Adrenal gland (tissue), 12 donors: ENCODE data around the gene PVALEF. TPM values are rescaled to one million over a fixed set of nuclear protein-coding genes. Genes with fewer than 3 reads are reported as not detected.
"Not testable (repeated sequence)": the region's sequence is repeated elsewhere in the genome, so short reads cannot be mapped to it uniquely, and the experiment has no call there.

ENCODE experiments used
- DNase-seq, 7 donors: peaks; one replicate each; pipeline ENCODE4 v3.0.0-alpha.2; 2019 to 2020
- H3K27ac ChIP-seq, 5 donors: fragments of 200-600 bp; sonication (generic) in 4 of 5; 1 replicate in 3 of 5; 2 replicates in 2 of 5; pipeline versions ENCODE4 v1.5.1 to v1.8.0; 2016 to 2020; ENCODE audit warnings: mild to moderate bottlenecking in 1 of 5
- H3K27me3 ChIP-seq: fragments of 200-600 bp; 2 replicates; pipeline ENCODE4 v1.8.0; 2021
- H3K36me3 ChIP-seq, 2 donors: fragments of 200-600 bp; replicated peaks in 1 of 2; 1 replicate in 1 of 2; 2 replicates in 1 of 2; pipeline versions ENCODE4 v1.5.1 to v1.8.0; 2018 to 2022
- H3K4me1 ChIP-seq, 2 donors: fragments of 200-600 bp; replicated peaks in 1 of 2; 1 replicate in 1 of 2; 2 replicates in 1 of 2; pipeline versions ENCODE4 v1.5.1 to v1.8.0; 2018 to 2021
- H3K4me3 ChIP-seq, 4 donors: fragments of 200-600 bp; sonication (generic) in 3 of 4; one replicate each; pipeline ENCODE4 v1.5.1; 2016 to 2018
- H3K9me3 ChIP-seq, 3 donors: fragments of 200-600 bp; sonication (generic) in 1 of 3; replicated peaks in 1 of 3; 1 replicate in 2 of 3; 2 replicates in 1 of 3; pipeline versions ENCODE4 v1.5.1 to v1.8.0; 2016 to 2021
- CTCF ChIP-seq, 6 experiments: fragments of 450-650 bp in 4 of 6; fragments of 200-600 bp in 2 of 6; sonication (generic) in 1 of 6; IDR thresholded peaks; 1 replicate in 5 of 6; 2 replicates in 1 of 6; pipeline versions ENCODE4 v1.5.1 to v1.8.0; 2016 to 2021; ENCODE audit warnings: antibody characterized with exemption in 6 of 6, mild to moderate bottlenecking in 2 of 6, moderate library complexity in 1 of 6
- POLR2A ChIP-seq, 2 donors: fragments of 450-650 bp; IDR thresholded peaks; one replicate each; pipeline ENCODE4 v1.6.1; 2017; ENCODE audit warnings: antibody characterized with exemption in 2 of 2, mild to moderate bottlenecking in 2 of 2, moderate library complexity in 1 of 2
- WGBS, 4 donors: extraction: QIAGEN DNeasy Blood & Tissue Kit in 2 of 4; methylation state at CpG; one replicate each; pipeline versions ENCODE4 v1.1.5 to v1.1.7; 2013 to 2017; 5-methylcytosine and 5-hydroxymethylcytosine counted together
- intact Hi-C, 2 donors: fragments of 100-400 bp; cut with DNase I; formaldehyde crosslinking; loops; one replicate each; pipeline versions ENCODE4 v1.14.1 to v1.15.0; 2022 to 2023
- polyA plus RNA-seq, 3 donors: library from polyadenylated mRNA; stranded (reverse); fragments of 200-250 nt in 2 of 3; fragments of 350-450 nt in 1 of 3; fragmentation: Illumina TruSeq in 1 of 3; extraction: RNeasy Lipid Tissue Mini Kit (QIAGEN cat#74804) in 1 of 3; gene quantifications; one replicate each; pipeline ENCODE4 v1.2.3, GENCODE V29; 2013 to 2014
- total RNA-seq, 9 donors: library from RNA; depleted of rRNA in 4 of 9; stranded (reverse); fragments of >200 nt in 4 of 9; fragments of 120-200 nt in 1 of 9; fragmentation: NEBNext Ultra II Directional in 1 of 9; extraction: Animal tissue kit (Norgen Biotek cat#: 25700) in 1 of 9; gene quantifications; one replicate each; pipeline versions ENCODE4 v1.1.0 to v1.2.4, GENCODE V29; 2013 to 2023
- donor health status: healthy with polysubstance abuse.
- donor health status: Bipolar disorder and iron deficiency.
- donor health status: DM: yes; HTN: yes; CAD: no.
- donor health status: DM: no; HTN: no; CAD: no.
- donor health status: DM: no; HTN: no; CAD: no.
- donor health status: DM: yes; HTN: yes; CAD: no.

Gene PVALEF
- total and polyA plus RNA-seq, 12 donors = not detected

DNA sequence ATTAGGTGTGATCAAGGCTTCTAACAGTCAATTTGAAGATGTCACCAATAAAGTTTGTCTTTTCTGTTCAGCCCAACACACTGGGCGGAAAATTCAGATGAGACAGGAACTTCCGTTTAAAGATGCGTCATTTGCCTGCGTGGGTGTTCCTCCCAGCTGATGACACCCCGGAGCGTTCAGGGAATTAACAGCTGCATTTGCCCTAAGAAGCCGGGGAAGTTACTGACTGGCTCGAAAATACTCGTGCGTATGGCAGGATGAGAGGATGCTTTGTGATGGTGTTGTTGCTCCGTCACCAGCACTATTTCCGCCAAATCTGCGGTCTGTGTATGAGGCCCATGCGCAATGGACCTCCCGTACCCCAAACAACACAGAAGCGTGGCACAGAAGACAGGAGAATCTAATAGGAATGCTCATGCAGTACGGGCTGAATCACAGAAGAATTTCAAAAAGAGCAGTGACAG lies 11.9 kb upstream of the PVALEF start:
- peak in 5 of 7 donors; percentile 14 to 67 (median 23) for DNase-seq
- Histone ChIP-seq H3K4me3 (no peak overlapping the region), H3K27me3 (no peaks in the 10 kb centered on the region), H3K36me3 (no peaks in the 10 kb centered on the region), H3K4me1 (no peaks in the 10 kb centered on the region), H3K27ac (peak overlapping the region in 1 of 5 donors; percentile 65), H3K9me3 (no peaks in the 10 kb centered on the region)
- TF ChIP-seq POLR2A (IDR thresholded peaks at IDR 0.05) (no peak), CTCF (IDR thresholded peaks at IDR 0.05) (no peak)
- 78 to 89% (median 84%) methylated on average over 17 of the region's 17 CpGs for WGBS, 4 donors
- intact Hi-C loops = no loop called here

DNA sequence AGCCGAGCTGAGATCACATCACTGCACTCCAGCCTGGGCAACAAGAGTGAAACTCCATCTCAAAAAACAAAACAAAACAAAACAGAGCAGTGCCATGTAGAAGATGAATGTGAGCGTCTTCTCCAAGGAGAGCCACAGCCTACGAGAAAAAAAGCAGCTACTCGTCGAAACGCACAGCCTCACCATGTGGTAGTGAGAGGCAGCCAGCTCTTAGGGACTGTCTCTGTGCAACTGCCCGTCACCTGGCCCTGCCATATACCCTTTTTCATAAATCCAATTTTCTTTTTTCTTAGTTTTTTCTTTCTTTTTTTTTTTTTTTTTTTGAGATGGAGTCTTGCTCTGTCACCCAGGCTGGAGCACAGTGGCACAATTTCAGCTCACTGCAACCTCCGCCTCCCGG lies 11.3 kb upstream of the PVALEF start:
- DNase-seq, H3K4me3 ChIP-seq, intact Hi-C loops, H3K36me3 ChIP-seq, H3K27me3 ChIP-seq, H3K4me1 ChIP-seq, H3K9me3 ChIP-seq: not testable (repeated sequence)
- WGBS, 4 donors = 84 to 92% (median 89%) methylated on average over 9 of the region's 9 CpGs
- peak overlapping the region in 1 of 5 donors; percentile 65 for H3K27ac ChIP-seq

DNA sequence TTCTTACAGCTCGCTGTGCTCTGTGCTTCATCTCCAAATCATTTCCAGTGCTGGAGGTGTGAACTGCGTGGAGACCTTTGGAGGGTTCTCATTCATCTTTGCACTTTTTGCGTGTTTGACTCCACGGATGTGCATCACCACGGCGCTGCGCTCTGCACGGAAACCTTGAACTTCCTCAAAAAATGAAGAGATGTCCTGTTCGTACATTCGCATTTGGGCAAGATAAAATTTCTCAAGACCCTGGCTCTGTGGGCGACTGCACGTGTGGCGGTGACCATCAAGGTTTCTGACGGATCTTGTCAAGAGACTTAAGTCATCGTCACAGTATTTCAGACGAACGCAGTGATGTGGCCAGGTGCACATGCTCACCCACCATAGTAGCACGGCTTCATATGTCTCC lies 10.3 kb upstream of the PVALEF start:
- peak in 1 of 7 donors; percentile 5 for DNase-seq
- Histone ChIP-seq H3K27ac (no peak overlapping the region), H3K27me3 (no peaks in the 10 kb centered on the region), H3K36me3 (no peaks in the 10 kb centered on the region), H3K9me3 (no peaks in the 10 kb centered on the region), H3K4me1 (peaks cover 5 to 7% of the 10 kb centered on the region in 2 donors), H3K4me3 (no peak overlapping the region)
- no peak for TF ChIP-seq CTCF (IDR thresholded peaks at IDR 0.05)
- no peak for TF ChIP-seq POLR2A (IDR thresholded peaks at IDR 0.05)
- intact Hi-C loops = no loop called here
- WGBS, 4 donors = 85 to 98% (median 90%) methylated on average over 18 of the region's 18 CpGs

DNA sequence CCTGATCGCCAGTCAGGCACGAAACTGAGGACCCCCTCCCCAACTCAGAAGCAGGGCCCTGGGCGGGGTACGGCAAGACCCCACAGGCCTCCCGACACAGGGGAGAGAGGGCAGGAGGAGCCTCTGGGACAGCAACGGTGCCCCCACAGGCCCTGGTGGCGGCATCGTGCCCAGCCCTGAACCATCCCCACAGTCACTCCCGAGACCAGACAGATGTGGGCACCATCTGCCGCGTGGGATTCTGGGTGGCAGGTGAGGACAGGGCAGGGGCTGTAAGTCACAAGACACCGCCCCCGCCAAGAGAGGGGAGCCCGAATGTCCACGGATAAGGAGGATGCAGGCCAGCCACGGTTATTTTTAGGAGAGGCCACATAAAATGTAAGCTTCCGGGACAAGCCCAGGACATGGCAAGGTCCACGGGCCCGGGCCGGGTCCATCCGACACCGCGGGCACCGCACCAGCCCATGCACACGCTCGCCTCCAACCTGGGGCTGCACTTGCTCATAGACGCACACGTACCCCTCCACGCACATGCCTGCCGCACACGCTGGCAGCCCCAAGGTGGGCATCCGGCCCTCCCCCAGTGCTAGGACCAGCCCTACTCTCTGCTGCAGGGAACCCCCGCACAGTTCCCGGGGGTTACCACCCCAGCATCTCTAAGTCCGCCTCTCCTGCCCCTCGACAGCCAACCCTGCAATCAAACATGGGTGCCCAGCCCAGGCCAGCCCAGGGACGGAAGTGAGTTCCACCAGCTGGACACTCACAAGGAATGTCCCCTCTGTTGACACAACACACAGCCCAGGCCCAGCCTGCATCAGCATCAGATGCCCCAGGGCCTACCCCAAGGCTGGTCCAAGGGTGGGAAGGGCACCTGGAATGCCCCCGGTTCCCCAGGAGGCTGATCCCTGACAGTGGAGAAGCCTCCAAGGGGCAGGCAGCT lies 8.2 kb upstream of the PVALEF start:
- no peaks in the 10 kb centered on the region for H3K9me3 ChIP-seq
- TF ChIP-seq POLR2A (IDR thresholded peaks at IDR 0.05) (no peak), CTCF (IDR thresholded peaks at IDR 0.05) (no peak)
- H3K4me1 ChIP-seq = peaks cover 7 to 17% of the 10 kb centered on the region in 2 donors
- no peak overlapping the region for H3K27ac ChIP-seq
- 91 to 96% (median 94%) methylated on average over 25 to 38 of the region's 38 CpGs for WGBS, 4 donors
- no peaks in the 10 kb centered on the region for H3K27me3 ChIP-seq
- intact Hi-C loops = no loop called here
- H3K4me3 ChIP-seq = no peak overlapping the region
- DNase-seq = no peak
- H3K36me3 ChIP-seq = no peaks in the 10 kb centered on the region
